ENCODE measurements around the gene THPO. TPM values are rescaled to one million over a fixed set of nuclear protein-coding genes. Genes with fewer than 3 reads are reported as not detected.

THPO gene
- total RNA-seq, 2 donors from 2014 or later = 0.55 TPM; not detected in 1

- H3K4me3 ChIP-seq = no peak overlapping the region
- no peak for TF ChIP-seq CTCF (IDR thresholded peaks at IDR 0.05)
- H3K4me1 ChIP-seq = no peaks in the 10 kb centered on the region
- no peaks in the 10 kb centered on the region for H3K9me3 ChIP-seq
- DNase-seq (ENCODE audit: low spot score) = no peak
- no peaks in the 10 kb centered on the region for H3K27me3 ChIP-seq
- H3K27ac ChIP-seq = no peak overlapping the region
- no peaks in the 10 kb centered on the region for H3K36me3 ChIP-seq
Observed at GRCh38 chr3:184352149-184352785, 25.7 kb downstream of the THPO start.

GRCh38 chr3:184351511-184352148 is 26.4 kb downstream of the THPO start:
- Histone ChIP-seq H3K4me1 (no peaks in the 10 kb centered on the region), H3K27me3 (no peaks in the 10 kb centered on the region), H3K4me3 (no peak overlapping the region), H3K36me3 (no peaks in the 10 kb centered on the region), H3K9me3 (no peaks in the 10 kb centered on the region), H3K27ac (no peak overlapping the region)
- DNase-seq (ENCODE audit: low spot score) = no peak
- no peak for TF ChIP-seq CTCF (IDR thresholded peaks at IDR 0.05)

- H3K36me3 ChIP-seq = no peaks in the 10 kb centered on the region
- no peak overlapping the region for H3K4me3 ChIP-seq
- no peaks in the 10 kb centered on the region for H3K27me3 ChIP-seq
- H3K4me1 ChIP-seq = peaks cover 0 to 5% of the 10 kb centered on the region in 2 donors
- no peak for TF ChIP-seq CTCF (IDR thresholded peaks at IDR 0.05)
- no peak for DNase-seq (ENCODE audit: low spot score)
- no peak overlapping the region for H3K27ac ChIP-seq
- H3K9me3 ChIP-seq = no peaks in the 10 kb centered on the region
Observed at GRCh38 chr3:184350618-184351017, 27.4 kb downstream of the THPO start.

GRCh38 chr3:184349563-184350470 is 28.2 kb downstream of the THPO start:
- H3K9me3 ChIP-seq = no peaks in the 10 kb centered on the region
- H3K27ac ChIP-seq = no peak overlapping the region
- peaks cover 4% of the 10 kb centered on the region for H3K36me3 ChIP-seq
- H3K4me3 ChIP-seq = no peak overlapping the region
- DNase-seq (ENCODE audit: low spot score) = no peak
- H3K4me1 ChIP-seq = peaks cover 0 to 13% of the 10 kb centered on the region in 2 donors
- no peaks in the 10 kb centered on the region for H3K27me3 ChIP-seq
- no peak for TF ChIP-seq CTCF (IDR thresholded peaks at IDR 0.05)

GRCh38 chr3:184348057-184348382 is 30.0 kb downstream of the THPO start:
- no peak overlapping the region for H3K27ac ChIP-seq
- DNase-seq (ENCODE audit: low spot score) = no peak
- no peaks in the 10 kb centered on the region for H3K27me3 ChIP-seq
- peaks cover 21% of the 10 kb centered on the region for H3K36me3 ChIP-seq
- H3K4me1 ChIP-seq = peaks cover 0 to 13% of the 10 kb centered on the region in 2 donors
- no peak overlapping the region for H3K4me3 ChIP-seq
- no peak for TF ChIP-seq CTCF (IDR thresholded peaks at IDR 0.05)
- H3K9me3 ChIP-seq = no peaks in the 10 kb centered on the region
